Glutamatergic neuron (in vitro differentiated cells): ENCODE data around the gene BAHD1. TPM values are rescaled to one million over a fixed set of nuclear protein-coding genes. Genes with fewer than 3 reads are reported as not detected.
A peak's percentile ranks its signal among the peaks of the same experiment; 100 is the strongest.

ENCODE experiments used
- DNase-seq: peaks from one replicate; pipeline ENCODE4 v3.0.0; 2022
- H3K27ac Mint-ChIP-seq: one replicate; pipeline ENCODE4 v1.8.0; 2020; ENCODE audit warnings: mild to moderate bottlenecking, mixed read lengths, inconsistent platforms; ENCODE audit not compliant: unreplicated experiment
- H3K27me3 Mint-ChIP-seq: one replicate; pipeline ENCODE4 v1.8.0; 2020; ENCODE audit warnings: mild to moderate bottlenecking, moderate library complexity, mixed read lengths, inconsistent platforms; ENCODE audit not compliant: unreplicated experiment
- H3K36me3 Mint-ChIP-seq: one replicate; pipeline ENCODE4 v1.8.0; 2020; ENCODE audit warnings: mild to moderate bottlenecking, mixed read lengths, inconsistent platforms; ENCODE audit not compliant: unreplicated experiment
- H3K4me1 Mint-ChIP-seq: one replicate; pipeline ENCODE4 v1.8.0; 2020; ENCODE audit warnings: mild to moderate bottlenecking, low read depth, mixed read lengths, inconsistent platforms; ENCODE audit not compliant: unreplicated experiment
- H3K4me3 Mint-ChIP-seq: one replicate; pipeline ENCODE4 v1.8.0; 2020; ENCODE audit warnings: mild to moderate bottlenecking, mixed read lengths, inconsistent platforms; ENCODE audit not compliant: unreplicated experiment
- H3K9me3 Mint-ChIP-seq: one replicate; pipeline ENCODE4 v1.8.0; 2020; ENCODE audit warnings: mild to moderate bottlenecking, moderate library complexity, mixed read lengths, inconsistent platforms; ENCODE audit not compliant: unreplicated experiment
- total RNA-seq: library from RNA; stranded (reverse); fragmentation: NEBNext Ultra II Directional; extraction: Animal tissue kit (Norgen Biotek cat#: 25700); gene quantifications from one replicate; pipeline ENCODE4 v1.2.1, GENCODE V29; 2021; ENCODE audit not compliant: unreplicated experiment
- TF ChIP-seq, protein P1 (sequence below): fragments of 200-600 bp; sonication (generic); IDR thresholded peaks from one replicate; pipeline ENCODE4 v1.5.0; 2021; ENCODE audit not compliant: partially characterized antibody, unreplicated experiment

BAHD1 gene
- total RNA-seq, 1 donor from 2014 or later, result 29.9 TPM

DNA sequence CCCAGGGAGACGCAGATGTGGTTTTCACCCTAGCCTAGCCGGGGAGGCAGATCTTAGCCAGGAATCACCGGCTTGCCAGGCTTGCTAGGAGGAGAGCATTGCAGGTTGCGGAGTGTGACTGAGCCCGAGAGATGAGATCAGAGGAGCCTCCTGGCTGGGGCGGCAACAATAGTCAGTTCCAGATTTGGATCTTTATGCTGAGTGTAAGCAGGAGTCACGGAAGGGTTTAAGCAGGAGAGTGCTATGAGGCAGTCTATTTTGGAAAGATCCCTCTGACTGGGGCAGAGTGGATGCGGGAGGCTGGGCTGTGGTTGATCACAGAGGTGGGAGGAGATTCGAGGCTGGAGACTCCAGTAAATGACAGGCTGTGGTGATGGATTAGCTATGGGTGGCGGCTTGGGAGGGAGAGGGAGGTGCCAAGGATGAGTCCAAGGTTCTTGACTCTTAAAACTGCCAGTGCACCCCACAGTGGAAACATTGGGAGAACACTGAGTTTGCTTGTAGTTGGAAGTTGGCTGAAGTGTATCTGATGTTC, 10.4 kb upstream of the BAHD1 start:
- Mint-ChIP-seq H3K36me3 (no peaks in the 10 kb centered on the region), H3K9me3 (peaks cover 4% of the 10 kb centered on the region), H3K27ac (no peak overlapping the region), H3K4me1 (peaks cover 8% of the 10 kb centered on the region), H3K4me3 (no peak overlapping the region), H3K27me3 (peaks cover 5% of the 10 kb centered on the region)
- TF ChIP-seq, protein P1, sequence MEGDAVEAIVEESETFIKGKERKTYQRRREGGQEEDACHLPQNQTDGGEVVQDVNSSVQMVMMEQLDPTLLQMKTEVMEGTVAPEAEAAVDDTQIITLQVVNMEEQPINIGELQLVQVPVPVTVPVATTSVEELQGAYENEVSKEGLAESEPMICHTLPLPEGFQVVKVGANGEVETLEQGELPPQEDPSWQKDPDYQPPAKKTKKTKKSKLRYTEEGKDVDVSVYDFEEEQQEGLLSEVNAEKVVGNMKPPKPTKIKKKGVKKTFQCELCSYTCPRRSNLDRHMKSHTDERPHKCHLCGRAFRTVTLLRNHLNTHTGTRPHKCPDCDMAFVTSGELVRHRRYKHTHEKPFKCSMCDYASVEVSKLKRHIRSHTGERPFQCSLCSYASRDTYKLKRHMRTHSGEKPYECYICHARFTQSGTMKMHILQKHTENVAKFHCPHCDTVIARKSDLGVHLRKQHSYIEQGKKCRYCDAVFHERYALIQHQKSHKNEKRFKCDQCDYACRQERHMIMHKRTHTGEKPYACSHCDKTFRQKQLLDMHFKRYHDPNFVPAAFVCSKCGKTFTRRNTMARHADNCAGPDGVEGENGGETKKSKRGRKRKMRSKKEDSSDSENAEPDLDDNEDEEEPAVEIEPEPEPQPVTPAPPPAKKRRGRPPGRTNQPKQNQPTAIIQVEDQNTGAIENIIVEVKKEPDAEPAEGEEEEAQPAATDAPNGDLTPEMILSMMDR, result no peak
- no peak for DNase-seq

DNA sequence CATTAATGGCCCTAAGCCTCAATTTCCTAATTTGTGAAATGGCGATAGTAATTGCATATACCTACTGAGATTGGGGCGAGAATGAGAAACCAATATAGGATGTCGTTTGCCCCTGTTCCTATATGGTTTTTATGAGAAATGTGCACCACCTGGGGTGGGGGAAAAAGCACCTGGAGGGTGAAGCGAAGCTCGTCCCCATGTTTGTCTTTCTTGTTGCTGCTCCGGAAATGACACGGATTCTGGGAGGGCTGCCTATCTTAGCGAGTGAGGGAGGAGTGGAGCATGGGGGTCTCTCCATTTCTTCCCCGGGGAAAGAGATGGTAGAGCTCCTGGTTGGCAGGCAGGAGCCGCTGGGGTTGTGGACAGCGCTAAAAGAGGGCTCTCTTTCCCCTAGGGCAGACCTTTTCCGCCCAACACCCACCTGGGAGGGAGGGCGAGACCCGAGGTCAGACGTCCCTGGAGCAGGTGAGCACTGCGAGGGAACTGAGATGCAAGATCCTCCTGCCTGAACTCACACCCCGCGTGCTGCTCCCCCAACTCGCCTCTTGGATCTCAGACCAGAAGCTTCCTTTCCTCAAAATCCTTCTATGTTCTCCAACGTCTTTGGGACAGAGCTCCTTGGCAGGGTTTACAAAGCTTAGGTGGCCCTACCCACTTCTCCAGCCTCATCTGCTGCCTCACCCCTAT, 5.6 kb upstream of the BAHD1 start:
- Mint-ChIP-seq H3K9me3 (peaks cover 4% of the 10 kb centered on the region), H3K4me1 (peaks cover 13% of the 10 kb centered on the region), H3K36me3 (no peaks in the 10 kb centered on the region), H3K27me3 (peaks cover 4% of the 10 kb centered on the region), H3K27ac (no peak overlapping the region), H3K4me3 (peak overlapping the region; percentile 71)
- TF ChIP-seq, protein P1, result no peak
- no peak for DNase-seq

DNA sequence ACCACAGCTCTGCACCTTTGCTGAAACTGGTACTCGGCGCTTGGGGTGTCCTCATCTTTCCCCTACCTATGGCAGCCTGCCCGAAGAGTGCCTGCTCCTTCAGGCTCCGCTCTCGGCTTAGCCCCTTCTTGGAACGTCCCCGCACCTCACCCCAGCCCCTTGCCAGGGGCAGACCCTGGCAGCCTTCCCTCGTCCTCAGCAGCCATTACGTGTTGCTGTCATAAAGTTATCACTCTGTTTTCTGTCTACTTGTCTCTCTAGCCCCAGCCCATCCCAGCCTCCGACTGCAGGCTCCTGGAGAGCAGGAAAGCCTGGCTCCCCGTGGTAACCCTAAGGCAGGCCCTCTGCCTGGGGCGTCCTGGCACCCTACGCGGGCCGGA, 5.1 kb upstream of the BAHD1 start:
- peak overlapping the region; percentile 71 for H3K4me3 Mint-ChIP-seq
- no peak overlapping the region for H3K27ac Mint-ChIP-seq
- peaks cover 2% of the 10 kb centered on the region for H3K27me3 Mint-ChIP-seq

DNA sequence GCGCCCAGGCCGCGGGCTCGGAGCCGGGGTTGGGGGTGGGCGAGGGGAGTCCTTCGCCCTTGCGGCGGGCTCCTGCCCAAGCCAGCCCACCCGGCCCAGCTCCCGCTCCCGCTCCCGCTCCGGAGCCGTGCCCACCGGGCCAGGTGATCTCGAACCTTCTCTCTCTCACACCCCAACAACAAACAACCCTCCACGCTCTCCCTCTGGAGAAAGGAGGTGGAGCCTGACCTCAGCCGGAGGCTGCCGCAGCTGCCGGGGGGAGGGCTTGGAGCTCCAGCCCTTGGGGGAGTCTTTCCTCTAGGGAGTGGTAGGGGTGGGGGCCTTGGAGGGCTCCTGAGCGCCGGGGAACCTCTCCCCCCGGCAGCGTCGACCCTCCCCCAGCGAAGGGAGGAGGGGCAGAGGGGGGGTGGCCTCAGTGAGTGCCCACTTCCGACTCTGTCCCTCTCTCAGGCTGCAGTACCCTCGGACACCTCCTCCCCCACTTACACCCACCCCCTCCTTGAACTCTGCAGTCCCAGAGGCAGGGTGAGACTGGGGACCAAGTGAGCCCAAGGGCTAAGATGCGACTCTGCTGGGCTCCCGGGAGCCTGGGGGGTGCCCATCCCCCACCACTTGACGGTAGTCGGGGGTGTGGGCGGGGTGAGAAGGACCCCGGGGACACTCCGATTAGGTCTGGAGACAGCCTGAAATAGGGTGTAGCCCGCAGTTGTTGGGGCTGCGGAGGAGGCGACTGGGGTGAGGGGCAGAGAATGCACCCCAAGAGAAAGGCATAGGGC, 4.4 kb upstream of the BAHD1 start:
- H3K36me3 Mint-ChIP-seq, result no peaks in the 10 kb centered on the region
- TF ChIP-seq, protein P1, result peak; percentile 12
- no peak overlapping the region for H3K27ac Mint-ChIP-seq
- peak; percentile 44 for DNase-seq
- H3K9me3 Mint-ChIP-seq, result peaks cover 4% of the 10 kb centered on the region
- peaks cover 2% of the 10 kb centered on the region for H3K27me3 Mint-ChIP-seq
- peaks cover 11% of the 10 kb centered on the region for H3K4me1 Mint-ChIP-seq
- H3K4me3 Mint-ChIP-seq, result peak overlapping the region; percentile 85

More for the DNA sequence above, 5.1 kb upstream of the BAHD1 start:
- no peak for DNase-seq
- H3K36me3 Mint-ChIP-seq, result no peaks in the 10 kb centered on the region
- peaks cover 11% of the 10 kb centered on the region for H3K4me1 Mint-ChIP-seq
- H3K9me3 Mint-ChIP-seq, result peaks cover 4% of the 10 kb centered on the region
- TF ChIP-seq, protein P1, result no peak
